ENCODE results near the gene SAMD3. TPM values are rescaled to one million over a fixed set of nuclear protein-coding genes. Genes with fewer than 3 reads are reported as not detected.
"Not testable (repeated sequence)": the region's sequence is repeated elsewhere in the genome, so short reads cannot be mapped to it uniquely, and the experiment has no call there.

SAMD3 gene
- total RNA-seq, 4 donors from 2014 or later = 3.5 TPM; not detected in 3

DNA sequence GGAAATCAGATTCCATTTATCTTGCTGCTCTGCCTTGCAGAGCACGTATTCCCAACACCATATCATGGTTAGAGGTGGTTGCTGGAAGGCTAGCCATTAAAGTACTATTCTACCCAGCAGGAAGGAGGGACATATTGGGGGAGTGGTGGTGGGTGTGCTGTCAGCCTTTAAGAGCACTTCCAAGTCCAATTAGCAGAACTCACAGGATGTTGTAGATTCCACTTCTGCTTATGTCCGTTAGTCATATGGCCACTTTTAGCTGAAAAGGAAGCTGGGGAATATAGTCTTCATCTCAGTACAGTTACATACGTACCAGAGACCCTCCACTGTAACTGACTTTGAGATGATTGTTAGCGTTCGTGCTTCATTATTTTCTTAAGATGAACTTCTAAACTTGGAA, 94.4 kb downstream of the SAMD3 start:
- Histone ChIP-seq H3K36me3 (no peaks in the 10 kb centered on the region), H3K9me3 (no peaks in the 10 kb centered on the region), H3K27ac (no peak overlapping the region), H3K27me3 (no peaks in the 10 kb centered on the region), H3K4me1 (no peaks in the 10 kb centered on the region), H3K4me3 (no peak overlapping the region)
- TF ChIP-seq POLR2AphosphoS5 (IDR thresholded peaks at IDR 0.05) (no peak), POLR2A (IDR thresholded peaks at IDR 0.05) (no peak), CTCF (IDR thresholded peaks at IDR 0.05) (no peak), EP300 (IDR thresholded peaks at IDR 0.05) (no peak)
- 90% methylated on average over 5 of the region's 5 CpGs for WGBS
- no peak for DNase-seq (ENCODE audit: low spot score in 2 of 2)

GRCh38 chr6:130127195-130127594, 95.6 kb downstream of the SAMD3 start:
- Histone ChIP-seq H3K27me3 (no peaks in the 10 kb centered on the region), H3K9me3 (no peaks in the 10 kb centered on the region), H3K4me3 (no peak overlapping the region), H3K4me1 (no peaks in the 10 kb centered on the region), H3K36me3 (no peaks in the 10 kb centered on the region), H3K27ac (no peak overlapping the region)
- no peak for TF ChIP-seq EP300 (IDR thresholded peaks at IDR 0.05)
- TF ChIP-seq CTCF (IDR thresholded peaks at IDR 0.05) = no peak
- no peak for TF ChIP-seq POLR2AphosphoS5 (IDR thresholded peaks at IDR 0.05)
- TF ChIP-seq POLR2A (IDR thresholded peaks at IDR 0.05) = no peak
- whole genome bisulfite sequencing = 71% methylated on average over 2 of the region's 2 CpGs
- no peak for DNase-seq (ENCODE audit: low spot score in 2 of 2)

DNA sequence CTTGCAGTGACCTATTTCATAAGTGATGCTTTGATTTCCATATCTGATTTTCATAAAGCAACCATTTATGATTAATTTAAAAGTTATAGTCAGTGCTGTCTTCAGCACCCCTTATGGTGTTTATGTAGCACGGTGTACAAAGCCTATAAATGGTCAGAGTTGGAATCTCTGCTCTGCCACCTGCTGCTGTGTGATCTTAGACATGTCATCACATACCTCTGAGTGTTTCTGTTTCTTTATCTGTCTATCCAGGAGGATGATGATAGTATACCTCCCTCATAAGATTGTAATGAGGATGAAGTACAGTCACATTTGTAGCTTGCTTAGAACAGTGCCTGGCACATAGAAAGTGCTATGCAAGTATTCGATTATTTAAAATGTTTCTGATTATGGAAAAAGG, 100.5 kb downstream of the SAMD3 start:
- no peak overlapping the region for H3K27ac ChIP-seq
- no peak overlapping the region for H3K4me3 ChIP-seq
- H3K9me3 ChIP-seq = no peaks in the 10 kb centered on the region
- H3K36me3 ChIP-seq = no peaks in the 10 kb centered on the region
- TF ChIP-seq EP300 (IDR thresholded peaks at IDR 0.05) = no peak
- TF ChIP-seq POLR2A (IDR thresholded peaks at IDR 0.05) = no peak
- no peak for TF ChIP-seq POLR2AphosphoS5 (IDR thresholded peaks at IDR 0.05)
- TF ChIP-seq CTCF (IDR thresholded peaks at IDR 0.05) = no peak
- H3K27me3 ChIP-seq = no peaks in the 10 kb centered on the region
- no peaks in the 10 kb centered on the region for H3K4me1 ChIP-seq
- WGBS = 95% methylated on average over 2 of the region's 2 CpGs
- no peak for DNase-seq (ENCODE audit: low spot score in 2 of 2)

DNA sequence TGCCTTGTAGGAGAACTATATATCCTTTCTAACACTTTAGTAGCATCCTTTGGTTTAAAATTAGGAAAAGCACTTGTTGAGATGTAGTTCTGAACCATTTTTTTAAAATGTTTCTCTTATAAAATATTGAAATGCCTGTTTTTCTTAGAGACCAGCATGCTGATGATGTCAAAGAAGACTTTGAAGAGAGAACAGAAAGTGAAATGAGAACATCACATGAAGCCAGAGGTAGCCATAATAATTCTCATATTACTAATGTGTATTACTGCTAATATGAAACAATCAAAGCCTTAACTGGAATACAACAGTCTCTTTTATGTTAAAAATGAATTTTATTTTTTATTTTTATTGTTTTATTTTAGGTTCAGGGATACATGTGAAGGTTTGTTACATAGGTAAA, 102.0 kb downstream of the SAMD3 start:
- Histone ChIP-seq H3K27me3 (no peaks in the 10 kb centered on the region), H3K4me3 (no peak overlapping the region), H3K36me3 (no peaks in the 10 kb centered on the region), H3K27ac (no peak overlapping the region), H3K9me3 (no peaks in the 10 kb centered on the region), H3K4me1 (no peaks in the 10 kb centered on the region)
- no peak for TF ChIP-seq EP300 (IDR thresholded peaks at IDR 0.05)
- no peak for TF ChIP-seq POLR2AphosphoS5 (IDR thresholded peaks at IDR 0.05)
- TF ChIP-seq POLR2A (IDR thresholded peaks at IDR 0.05) = no peak
- TF ChIP-seq CTCF (IDR thresholded peaks at IDR 0.05) = no peak
- DNase-seq (ENCODE audit: low spot score in 2 of 2) = no peak

DNA sequence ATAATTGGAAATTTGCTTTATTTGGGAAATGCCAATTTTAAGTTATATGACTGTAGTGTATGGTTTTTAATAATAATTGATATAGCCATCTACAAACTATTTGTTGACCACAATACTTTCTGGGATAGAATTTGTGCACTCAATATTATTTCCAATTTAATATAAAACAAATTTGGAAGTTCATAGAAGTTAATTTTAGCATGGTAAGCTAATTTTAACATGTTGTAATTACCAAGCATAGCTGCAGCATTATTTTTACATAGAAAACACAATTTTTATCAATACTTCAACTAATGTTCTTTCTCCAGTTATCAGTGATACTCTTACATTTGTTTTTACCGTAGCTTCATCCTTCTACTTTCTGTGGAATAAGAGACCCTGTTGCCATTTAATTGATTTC, 103.5 kb downstream of the SAMD3 start:
- no peak for TF ChIP-seq POLR2AphosphoS5 (IDR thresholded peaks at IDR 0.05)
- Histone ChIP-seq H3K9me3 (no peaks in the 10 kb centered on the region), H3K4me1 (no peaks in the 10 kb centered on the region), H3K27me3 (no peaks in the 10 kb centered on the region), H3K4me3 (no peak overlapping the region), H3K36me3 (no peaks in the 10 kb centered on the region), H3K27ac (no peak overlapping the region)
- no peak for DNase-seq (ENCODE audit: low spot score in 2 of 2)
- WGBS = 96% methylated on average over 1 of the region's 1 CpG

- DNase-seq (ENCODE audit: low spot score in 2 of 2) = no peak
- no peak for TF ChIP-seq POLR2A (IDR thresholded peaks at IDR 0.05)
- 54% methylated on average over 6 of the region's 6 CpGs for WGBS
These were observed 104.5 kb downstream of the SAMD3 start for GRCh38 chr6:130118236-130118635.

DNA sequence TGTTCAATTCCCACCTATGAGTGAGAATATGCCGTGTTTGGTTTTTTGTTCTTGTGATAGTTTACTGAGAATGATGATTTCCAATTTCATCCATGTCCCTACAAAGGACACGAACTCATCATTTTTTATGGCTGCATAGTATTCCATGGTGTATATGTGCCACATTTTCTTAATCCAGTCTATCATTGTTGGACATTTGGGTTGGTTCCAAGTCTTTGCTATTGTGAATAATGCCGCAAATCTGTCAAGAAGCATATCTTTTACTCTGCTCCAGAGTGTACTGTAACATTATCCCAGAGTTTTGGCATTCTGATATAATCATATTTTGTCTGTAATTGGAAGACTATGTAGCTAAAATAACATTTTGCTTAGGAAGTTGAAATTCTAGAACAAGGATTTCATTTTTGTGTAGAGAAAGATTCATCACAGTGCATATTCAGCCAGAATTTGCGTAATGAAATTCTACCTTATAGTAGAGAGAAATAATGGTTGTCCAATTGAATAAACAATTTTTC, 105.5 kb downstream of the SAMD3 start:
- not testable (repeated sequence) for H3K9me3 ChIP-seq; H3K27me3 ChIP-seq; H3K4me1 ChIP-seq; H3K27ac ChIP-seq; H3K36me3 ChIP-seq; DNase-seq (ENCODE audit: low spot score in 2 of 2); H3K4me3 ChIP-seq
- 88% methylated on average over 3 of the region's 4 CpGs for WGBS

More at GRCh38 chr6:130118236-130118635, 104.5 kb downstream of the SAMD3 start:
- H3K36me3 ChIP-seq = no peaks in the 10 kb centered on the region
- no peaks in the 10 kb centered on the region for H3K4me1 ChIP-seq
- H3K9me3 ChIP-seq = no peaks in the 10 kb centered on the region
- H3K4me3 ChIP-seq = no peak overlapping the region
- no peaks in the 10 kb centered on the region for H3K27me3 ChIP-seq
- no peak overlapping the region for H3K27ac ChIP-seq
